NT2/D1 (cell line): Measurements from ENCODE around the gene PLA2G12B.
"Not testable (repeated sequence)": the region's sequence is repeated elsewhere in the genome, so short reads cannot be mapped to it uniquely, and the experiment has no call there.

ENCODE experiments used
- DNase-seq: peaks from one replicate; pipeline ENCODE4 v3.0.0-alpha.2; 2011; ENCODE audit warnings: low read depth, low spot score
- H3K27me3 ChIP-seq: 2 replicates; pipeline ENCODE4 v1.6.0; 2011; ENCODE audit warnings: mild to moderate bottlenecking; ENCODE audit not compliant: insufficient read length, insufficient read depth
- H3K36me3 ChIP-seq: 2 replicates; pipeline ENCODE4 v1.6.1; 2011; ENCODE audit warnings: mild to moderate bottlenecking, low read length, mixed read lengths; ENCODE audit not compliant: insufficient read depth, insufficient read length
- H3K4me1 ChIP-seq: 2 replicates; pipeline ENCODE4 v1.5.1; 2011; ENCODE audit not compliant: insufficient read depth, insufficient read length
- H3K4me3 ChIP-seq: 2 replicates; pipeline ENCODE4 v1.5.1; 2011; ENCODE audit warnings: low read depth; ENCODE audit not compliant: insufficient read length
- H3K9ac ChIP-seq: 2 replicates; pipeline ENCODE4 v1.6.0; 2011; ENCODE audit warnings: low read depth; ENCODE audit not compliant: insufficient read length
- H3K9me3 ChIP-seq: 2 replicates; pipeline ENCODE4 v1.5.1; 2011; ENCODE audit warnings: mild to moderate bottlenecking, low read length; ENCODE audit not compliant: insufficient read depth
- SUZ12 ChIP-seq: IDR thresholded peaks from 2 replicates; pipeline ENCODE4 v1.6.1; 2011; ENCODE audit not compliant: insufficient read length, insufficient read depth; ENCODE audit errors: extremely low read depth
- YY1 ChIP-seq: IDR thresholded peaks from 2 replicates; pipeline ENCODE4 v1.6.1; 2011; ENCODE audit not compliant: insufficient read length, insufficient read depth
- ZNF274 ChIP-seq: IDR thresholded peaks from 2 replicates; pipeline ENCODE4 v1.6.1; 2011; ENCODE audit warnings: mild to moderate bottlenecking, low read depth, low read length

PLA2G12B gene

GRCh38 chr10:72918352-72918751 lies 36.3 kb downstream of the PLA2G12B start:
- DNase-seq, result no peak
- no peaks in the 10 kb centered on the region for H3K4me1 ChIP-seq
- no peak overlapping the region for H3K9ac ChIP-seq
- TF ChIP-seq YY1 (no peak), SUZ12 (no peak), ZNF274 (no peak)
- no peaks in the 10 kb centered on the region for H3K9me3 ChIP-seq
- H3K27me3 ChIP-seq, result no peaks in the 10 kb centered on the region
- H3K36me3 ChIP-seq, result no peaks in the 10 kb centered on the region
- H3K4me3 ChIP-seq, result no peak overlapping the region

- not testable (repeated sequence) for H3K4me1 ChIP-seq, H3K4me3 ChIP-seq, H3K9ac ChIP-seq, DNase-seq, H3K27me3 ChIP-seq, H3K9me3 ChIP-seq, H3K36me3 ChIP-seq
Measured at GRCh38 chr10:72917803-72918332, 36.7 kb downstream of the PLA2G12B start.

- H3K4me3 ChIP-seq, H3K4me1 ChIP-seq, H3K9ac ChIP-seq, H3K9me3 ChIP-seq, H3K27me3 ChIP-seq, DNase-seq, H3K36me3 ChIP-seq: not testable (repeated sequence)
Measured at GRCh38 chr10:72917201-72917600, 37.4 kb downstream of the PLA2G12B start.

- peak; percentile 2 for DNase-seq
- Histone ChIP-seq H3K36me3 (no peaks in the 10 kb centered on the region), H3K9me3 (no peaks in the 10 kb centered on the region), H3K4me1 (no peaks in the 10 kb centered on the region), H3K4me3 (no peak overlapping the region), H3K27me3 (no peaks in the 10 kb centered on the region), H3K9ac (no peak overlapping the region)
- TF ChIP-seq YY1 (no peak), SUZ12 (no peak), ZNF274 (no peak)
Measured at GRCh38 chr10:72913287-72913686, 41.3 kb downstream of the PLA2G12B start.

GRCh38 chr10:72912736-72913135 lies 41.9 kb downstream of the PLA2G12B start:
- DNase-seq, result no peak
- no peak overlapping the region for H3K9ac ChIP-seq
- H3K4me1 ChIP-seq, result no peaks in the 10 kb centered on the region
- H3K9me3 ChIP-seq, result no peaks in the 10 kb centered on the region
- no peaks in the 10 kb centered on the region for H3K27me3 ChIP-seq
- no peak for TF ChIP-seq SUZ12
- TF ChIP-seq ZNF274, result no peak
- TF ChIP-seq YY1, result no peak
- H3K4me3 ChIP-seq, result no peak overlapping the region
- no peaks in the 10 kb centered on the region for H3K36me3 ChIP-seq

- DNase-seq, result no peak
- TF ChIP-seq ZNF274, result no peak
- TF ChIP-seq SUZ12, result no peak
- TF ChIP-seq YY1, result no peak
- H3K36me3 ChIP-seq, result no peaks in the 10 kb centered on the region
- no peak overlapping the region for H3K4me3 ChIP-seq
- no peaks in the 10 kb centered on the region for H3K27me3 ChIP-seq
- H3K9ac ChIP-seq, result no peak overlapping the region
- no peaks in the 10 kb centered on the region for H3K4me1 ChIP-seq
- no peaks in the 10 kb centered on the region for H3K9me3 ChIP-seq
Measured at GRCh38 chr10:72911758-72912157, 42.8 kb downstream of the PLA2G12B start.

GRCh38 chr10:72910705-72911104 lies 43.9 kb downstream of the PLA2G12B start:
- Histone ChIP-seq H3K27me3 (no peaks in the 10 kb centered on the region), H3K36me3 (no peaks in the 10 kb centered on the region), H3K4me3 (no peak overlapping the region), H3K9ac (no peak overlapping the region), H3K9me3 (no peaks in the 10 kb centered on the region), H3K4me1 (no peaks in the 10 kb centered on the region)
- TF ChIP-seq YY1 (no peak), SUZ12 (no peak), ZNF274 (no peak)
- no peak for DNase-seq

- H3K9ac ChIP-seq, result no peak overlapping the region
- DNase-seq, result no peak
- no peaks in the 10 kb centered on the region for H3K36me3 ChIP-seq
- no peak overlapping the region for H3K4me3 ChIP-seq
- no peaks in the 10 kb centered on the region for H3K9me3 ChIP-seq
- H3K27me3 ChIP-seq, result no peaks in the 10 kb centered on the region
- H3K4me1 ChIP-seq, result no peaks in the 10 kb centered on the region
- no peak for TF ChIP-seq ZNF274
- no peak for TF ChIP-seq SUZ12
- TF ChIP-seq YY1, result no peak
Measured at GRCh38 chr10:72906446-72906845, 48.2 kb downstream of the PLA2G12B start.
